GM19193 (cell line): ENCODE measurements around the gene ECHDC3.

Experiments used
- POLR2A ChIP-seq: IDR thresholded peaks from 4 replicates; pipeline ENCODE4 v1.6.1; 2011; ENCODE audit not compliant: insufficient read depth, insufficient read length; ENCODE audit errors: extremely low read depth

Gene ECHDC3

GRCh38 chr10:11782793-11783557 is 40.8 kb downstream of the ECHDC3 start:
- TF ChIP-seq POLR2A: no peak

GRCh38 chr10:11783558-11783865 is 41.3 kb downstream of the ECHDC3 start:
- no peak for TF ChIP-seq POLR2A

- no peak for TF ChIP-seq POLR2A
These were observed 45.2 kb downstream of the ECHDC3 start for GRCh38 chr10:11787374-11787773.

- no peak for TF ChIP-seq POLR2A
These were observed 45.7 kb downstream of the ECHDC3 start for GRCh38 chr10:11787846-11788245.

- TF ChIP-seq POLR2A: no peak
These were observed 47.1 kb downstream of the ECHDC3 start for GRCh38 chr10:11789306-11789705.

- TF ChIP-seq POLR2A: no peak
These were observed 47.8 kb downstream of the ECHDC3 start for GRCh38 chr10:11789956-11790355.

- TF ChIP-seq POLR2A: no peak
These were observed 51.7 kb downstream of the ECHDC3 start for GRCh38 chr10:11793762-11794479.

GRCh38 chr10:11794566-11794965 is 52.4 kb downstream of the ECHDC3 start:
- no peak for TF ChIP-seq POLR2A

GRCh38 chr10:11795101-11795920 is 53.1 kb downstream of the ECHDC3 start:
- TF ChIP-seq POLR2A: no peak

GRCh38 chr10:11796474-11796873 is 54.3 kb downstream of the ECHDC3 start:
- no peak for TF ChIP-seq POLR2A

- TF ChIP-seq POLR2A: no peak
These were observed 55.1 kb downstream of the ECHDC3 start for GRCh38 chr10:11797281-11797680.

GRCh38 chr10:11797847-11798633 is 55.9 kb downstream of the ECHDC3 start:
- no peak for TF ChIP-seq POLR2A

- TF ChIP-seq POLR2A: no peak
These were observed 56.9 kb downstream of the ECHDC3 start for GRCh38 chr10:11798845-11799735.

- TF ChIP-seq POLR2A: no peak
These were observed 57.5 kb downstream of the ECHDC3 start for GRCh38 chr10:11799736-11800080.
